ENCODE data around the gene TMEM52. TPM values are rescaled to one million over a fixed set of nuclear protein-coding genes. Genes with fewer than 3 reads are reported as not detected.

The TMEM52 gene
- total and polyA plus RNA-seq, 9 of the 15 experiments (the other 6 are each of a cell fraction or from before 2014, with no cell fraction given): 0.37 to 22.5 (median 6.8) TPM

DNA sequence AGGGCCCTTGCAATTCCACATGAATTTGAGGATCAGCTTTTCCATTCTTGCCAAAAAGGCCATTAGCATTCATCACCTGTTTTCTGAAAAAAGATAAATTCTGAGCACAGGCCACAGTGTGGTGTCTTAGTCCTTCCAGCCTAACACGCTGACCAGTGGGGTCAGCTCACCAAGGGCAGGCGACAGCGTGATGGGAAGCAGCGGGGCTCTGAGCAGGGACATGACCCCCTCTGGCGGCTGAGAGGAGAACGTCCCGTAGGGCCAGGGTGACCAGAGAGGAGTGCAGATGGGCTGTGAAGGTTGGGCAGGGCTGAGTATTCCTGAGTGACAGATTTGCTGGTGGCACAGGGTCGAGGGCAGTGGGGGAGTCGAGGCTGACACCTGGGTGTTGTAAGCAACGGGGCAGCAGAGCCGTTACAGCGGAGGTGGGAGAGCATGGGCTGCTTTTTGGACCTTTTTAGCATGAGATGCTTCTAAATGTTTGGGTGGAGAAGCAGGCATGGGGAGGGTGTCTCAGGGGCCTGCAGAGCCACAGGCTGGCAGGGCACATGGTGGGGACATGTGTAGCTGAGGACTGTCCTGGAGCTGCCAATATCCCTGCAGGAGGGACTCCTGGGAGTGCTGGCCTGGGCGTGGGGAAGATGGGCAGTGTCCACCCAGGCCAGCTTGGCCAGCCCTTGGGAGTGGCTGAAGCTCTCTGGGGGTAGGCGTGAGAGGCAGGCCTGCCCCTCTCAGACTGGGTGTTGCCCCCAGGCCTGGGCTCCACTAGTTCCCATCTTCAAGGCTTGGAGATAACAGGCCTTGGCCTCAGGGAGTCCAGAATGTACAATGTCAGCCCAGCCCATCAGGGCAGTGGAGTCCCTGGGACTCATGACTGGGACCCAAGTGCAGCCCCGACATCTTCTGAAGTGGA, 12.6 kb downstream of the TMEM52 start (continued):
- TF ChIP-seq, protein P1, sequence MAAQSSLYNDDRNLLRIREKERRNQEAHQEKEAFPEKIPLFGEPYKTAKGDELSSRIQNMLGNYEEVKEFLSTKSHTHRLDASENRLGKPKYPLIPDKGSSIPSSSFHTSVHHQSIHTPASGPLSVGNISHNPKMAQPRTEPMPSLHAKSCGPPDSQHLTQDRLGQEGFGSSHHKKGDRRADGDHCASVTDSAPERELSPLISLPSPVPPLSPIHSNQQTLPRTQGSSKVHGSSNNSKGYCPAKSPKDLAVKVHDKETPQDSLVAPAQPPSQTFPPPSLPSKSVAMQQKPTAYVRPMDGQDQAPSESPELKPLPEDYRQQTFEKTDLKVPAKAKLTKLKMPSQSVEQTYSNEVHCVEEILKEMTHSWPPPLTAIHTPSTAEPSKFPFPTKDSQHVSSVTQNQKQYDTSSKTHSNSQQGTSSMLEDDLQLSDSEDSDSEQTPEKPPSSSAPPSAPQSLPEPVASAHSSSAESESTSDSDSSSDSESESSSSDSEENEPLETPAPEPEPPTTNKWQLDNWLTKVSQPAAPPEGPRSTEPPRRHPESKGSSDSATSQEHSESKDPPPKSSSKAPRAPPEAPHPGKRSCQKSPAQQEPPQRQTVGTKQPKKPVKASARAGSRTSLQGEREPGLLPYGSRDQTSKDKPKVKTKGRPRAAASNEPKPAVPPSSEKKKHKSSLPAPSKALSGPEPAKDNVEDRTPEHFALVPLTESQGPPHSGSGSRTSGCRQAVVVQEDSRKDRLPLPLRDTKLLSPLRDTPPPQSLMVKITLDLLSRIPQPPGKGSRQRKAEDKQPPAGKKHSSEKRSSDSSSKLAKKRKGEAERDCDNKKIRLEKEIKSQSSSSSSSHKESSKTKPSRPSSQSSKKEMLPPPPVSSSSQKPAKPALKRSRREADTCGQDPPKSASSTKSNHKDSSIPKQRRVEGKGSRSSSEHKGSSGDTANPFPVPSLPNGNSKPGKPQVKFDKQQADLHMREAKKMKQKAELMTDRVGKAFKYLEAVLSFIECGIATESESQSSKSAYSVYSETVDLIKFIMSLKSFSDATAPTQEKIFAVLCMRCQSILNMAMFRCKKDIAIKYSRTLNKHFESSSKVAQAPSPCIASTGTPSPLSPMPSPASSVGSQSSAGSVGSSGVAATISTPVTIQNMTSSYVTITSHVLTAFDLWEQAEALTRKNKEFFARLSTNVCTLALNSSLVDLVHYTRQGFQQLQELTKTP (IDR thresholded peaks at IDR 0.05; ENCODE audit: low read depth in 1 of 2, partially characterized antibody in 2 of 2): peak in 1 of 2 experiments; percentile 8
- TF ChIP-seq KAT2B (IDR thresholded peaks at IDR 0.05; ENCODE audit: low read depth, low read length): no peak
- TF ChIP-seq, protein P2, sequence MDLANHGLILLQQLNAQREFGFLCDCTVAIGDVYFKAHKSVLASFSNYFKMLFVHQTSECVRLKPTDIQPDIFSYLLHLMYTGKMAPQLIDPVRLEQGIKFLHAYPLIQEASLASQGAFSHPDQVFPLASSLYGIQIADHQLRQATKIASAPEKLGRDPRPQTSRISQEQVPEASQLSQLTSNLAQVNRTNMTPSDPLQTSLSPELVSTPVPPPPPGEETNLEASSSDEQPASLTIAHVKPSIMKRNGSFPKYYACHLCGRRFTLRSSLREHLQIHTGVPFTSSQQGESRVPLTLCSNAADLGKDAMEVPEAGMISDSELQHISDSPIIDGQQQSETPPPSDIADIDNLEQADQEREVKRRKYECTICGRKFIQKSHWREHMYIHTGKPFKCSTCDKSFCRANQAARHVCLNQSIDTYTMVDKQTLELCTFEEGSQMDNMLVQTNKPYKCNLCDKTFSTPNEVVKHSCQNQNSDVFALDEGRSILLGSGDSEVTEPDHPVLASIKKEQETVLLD (IDR thresholded peaks at IDR 0.05): no peak
- TF ChIP-seq ERF (CRISPR knock-in tag; IDR thresholded peaks at IDR 0.05): no peak
- TF ChIP-seq RCOR1 (IDR thresholded peaks at IDR 0.05; ENCODE audit: borderline replicate concordance in 1 of 2, low read depth in 2 of 2, low read length in 2 of 2): peak in 1 of 2 experiments; percentile 85; a peak in 2 of 4 replicates
- TF ChIP-seq BRF1 (IDR thresholded peaks at IDR 0.05; ENCODE audit: borderline replicate concordance, extremely low read depth, insufficient read length): no peak
- TF ChIP-seq ZNF311 (CRISPR knock-in tag; IDR thresholded peaks at IDR 0.05): no peak
- TF ChIP-seq, protein P3, sequence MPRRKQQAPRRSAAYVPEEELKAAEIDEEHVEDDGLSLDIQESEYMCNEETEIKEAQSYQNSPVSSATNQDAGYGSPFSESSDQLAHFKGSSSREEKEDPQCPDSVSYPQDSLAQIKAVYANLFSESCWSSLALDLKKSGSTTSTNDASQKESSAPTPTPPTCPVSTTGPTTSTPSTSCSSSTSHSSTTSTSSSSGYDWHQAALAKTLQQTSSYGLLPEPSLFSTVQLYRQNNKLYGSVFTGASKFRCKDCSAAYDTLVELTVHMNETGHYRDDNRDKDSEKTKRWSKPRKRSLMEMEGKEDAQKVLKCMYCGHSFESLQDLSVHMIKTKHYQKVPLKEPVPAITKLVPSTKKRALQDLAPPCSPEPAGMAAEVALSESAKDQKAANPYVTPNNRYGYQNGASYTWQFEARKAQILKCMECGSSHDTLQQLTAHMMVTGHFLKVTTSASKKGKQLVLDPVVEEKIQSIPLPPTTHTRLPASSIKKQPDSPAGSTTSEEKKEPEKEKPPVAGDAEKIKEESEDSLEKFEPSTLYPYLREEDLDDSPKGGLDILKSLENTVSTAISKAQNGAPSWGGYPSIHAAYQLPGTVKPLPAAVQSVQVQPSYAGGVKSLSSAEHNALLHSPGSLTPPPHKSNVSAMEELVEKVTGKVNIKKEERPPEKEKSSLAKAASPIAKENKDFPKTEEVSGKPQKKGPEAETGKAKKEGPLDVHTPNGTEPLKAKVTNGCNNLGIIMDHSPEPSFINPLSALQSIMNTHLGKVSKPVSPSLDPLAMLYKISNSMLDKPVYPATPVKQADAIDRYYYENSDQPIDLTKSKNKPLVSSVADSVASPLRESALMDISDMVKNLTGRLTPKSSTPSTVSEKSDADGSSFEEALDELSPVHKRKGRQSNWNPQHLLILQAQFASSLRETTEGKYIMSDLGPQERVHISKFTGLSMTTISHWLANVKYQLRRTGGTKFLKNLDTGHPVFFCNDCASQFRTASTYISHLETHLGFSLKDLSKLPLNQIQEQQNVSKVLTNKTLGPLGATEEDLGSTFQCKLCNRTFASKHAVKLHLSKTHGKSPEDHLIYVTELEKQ (CRISPR knock-in tag; IDR thresholded peaks at IDR 0.05): no peak
- no peak for TF ChIP-seq ZKSCAN1 (IDR thresholded peaks at IDR 0.05; ENCODE audit: low read depth, low read length)
- TF ChIP-seq IFI16 (CRISPR knock-in tag; IDR thresholded peaks at IDR 0.05): no peak
- TF ChIP-seq ZBTB1 (CRISPR knock-in tag; IDR thresholded peaks at IDR 0.05; ENCODE audit: borderline replicate concordance, low read depth): no peak
- TF ChIP-seq FOXK1 (CRISPR knock-in tag; IDR thresholded peaks at IDR 0.05; ENCODE audit: borderline replicate concordance): no peak
- no peak for TF ChIP-seq JUNB (CRISPR knock-in tag; conservative IDR thresholded peaks at IDR 0.05)
- no peak for TF ChIP-seq EZH2 (IDR thresholded peaks at IDR 0.05; ENCODE audit: borderline replicate concordance, low read depth, low read length)
- no peak; the same call in 1 of the 2 replicates for TF ChIP-seq EP300 (IDR thresholded peaks at IDR 0.05; ENCODE audit: low read length)
- TF ChIP-seq RBM34 (IDR thresholded peaks at IDR 0.05; ENCODE audit: borderline replicate concordance, insufficient read depth, low read length): no peak

All from K562 (cell line).